Left lung (tissue), 10 donors: Measurements from ENCODE around the gene RAB11FIP5. TPM values are rescaled to one million over a fixed set of nuclear protein-coding genes. Genes with fewer than 3 reads are reported as not detected.

Experiments used
- ATAC-seq: fragments of 200-7000 bp; cut with Tn5 transposase; one replicate; pipeline ENCODE4 v1.9.1; 2020; ENCODE audit warnings: moderate library complexity
- DNase-seq, 4 donors: peaks; one replicate each; pipeline ENCODE4 v3.0.0-alpha.2; 2013 to 2020
- H3K27ac ChIP-seq, 2 donors: fragments of 200-600 bp; sonication (generic) in 1 of 2; one replicate each; pipeline versions ENCODE4 v1.5.0 to v1.8.0; 2020 to 2021
- H3K27me3 ChIP-seq, 2 donors: fragments of 200-600 bp; sonication (generic) in 1 of 2; one replicate each; pipeline versions ENCODE4 v1.5.0 to v1.8.0; 2020 to 2021
- H3K36me3 ChIP-seq, 2 donors: fragments of 200-600 bp; sonication (generic) in 1 of 2; one replicate each; pipeline versions ENCODE4 v1.5.0 to v1.8.0; 2020 to 2021
- H3K4me1 ChIP-seq, 2 donors: fragments of 200-600 bp; one replicate each; pipeline ENCODE4 v1.8.0; 2021
- H3K4me3 ChIP-seq, 2 donors: fragments of 200-600 bp; sonication (generic) in 1 of 2; one replicate each; pipeline versions ENCODE4 v1.5.0 to v1.8.0; 2020 to 2021; ENCODE audit warnings: mild to moderate bottlenecking in 1 of 2
- H3K9me3 ChIP-seq, 2 donors: fragments of 200-600 bp; sonication (generic) in 1 of 2; one replicate each; pipeline versions ENCODE4 v1.5.0 to v1.8.0; 2020 to 2021
- intact Hi-C, 2 donors: fragments of 100-400 bp; cut with DNase I; formaldehyde crosslinking; loops; one replicate each; pipeline versions ENCODE4 v1.11.2 to v1.14.2; 2022
- polyA plus RNA-seq, 6 donors: library from polyadenylated mRNA; unstranded; fragments of 120-200 nt; gene quantifications; one replicate each; pipeline ENCODE4 v1.2.1, GENCODE V29; 2013; ENCODE audit not compliant: insufficient read length in 6 of 6
- total RNA-seq, 2 donors: library from RNA; stranded (reverse); fragmentation: NEBNext Ultra II Directional; extraction: Animal tissue kit (Norgen Biotek cat#: 25700); gene quantifications; one replicate each; pipeline ENCODE4 v1.2.1, GENCODE V29; 2021
- TF ChIP-seq, protein P1 (sequence below), 2 donors: fragments of 200-600 bp; sonication (generic) in 1 of 2; IDR thresholded peaks; one replicate each; pipeline versions ENCODE4 v1.5.0 to v1.8.0; 2021; ENCODE audit warnings: antibody characterized with exemption in 2 of 2
- donor health status: DM: no; HTN: yes; CAD: no.
- donor health status: DM: no; HTN: no; CAD: no.

Gene RAB11FIP5
- total and polyA plus RNA-seq, 8 donors = 8.5 to 29.8 (median 14.2) TPM

DNA sequence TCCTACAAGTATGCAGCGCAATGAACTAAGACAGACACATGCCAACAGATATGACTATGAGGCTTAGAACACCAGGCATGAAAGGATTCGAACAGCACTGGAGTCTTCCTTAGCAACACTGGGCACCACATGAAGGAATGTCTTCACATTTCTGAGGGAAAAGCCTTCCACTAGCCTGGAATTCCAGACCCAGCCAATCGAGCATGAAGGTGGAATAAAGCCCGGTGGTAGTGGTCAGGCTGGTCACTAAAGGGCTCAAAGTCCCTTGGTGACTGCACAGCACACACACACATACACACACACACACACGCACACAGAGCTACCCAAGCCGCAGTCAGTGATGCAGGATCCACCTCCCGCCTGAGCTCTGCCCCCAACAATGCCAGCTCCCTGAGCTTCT lies 21.6 kb downstream of the RAB11FIP5 start:
- TF ChIP-seq, protein P1, sequence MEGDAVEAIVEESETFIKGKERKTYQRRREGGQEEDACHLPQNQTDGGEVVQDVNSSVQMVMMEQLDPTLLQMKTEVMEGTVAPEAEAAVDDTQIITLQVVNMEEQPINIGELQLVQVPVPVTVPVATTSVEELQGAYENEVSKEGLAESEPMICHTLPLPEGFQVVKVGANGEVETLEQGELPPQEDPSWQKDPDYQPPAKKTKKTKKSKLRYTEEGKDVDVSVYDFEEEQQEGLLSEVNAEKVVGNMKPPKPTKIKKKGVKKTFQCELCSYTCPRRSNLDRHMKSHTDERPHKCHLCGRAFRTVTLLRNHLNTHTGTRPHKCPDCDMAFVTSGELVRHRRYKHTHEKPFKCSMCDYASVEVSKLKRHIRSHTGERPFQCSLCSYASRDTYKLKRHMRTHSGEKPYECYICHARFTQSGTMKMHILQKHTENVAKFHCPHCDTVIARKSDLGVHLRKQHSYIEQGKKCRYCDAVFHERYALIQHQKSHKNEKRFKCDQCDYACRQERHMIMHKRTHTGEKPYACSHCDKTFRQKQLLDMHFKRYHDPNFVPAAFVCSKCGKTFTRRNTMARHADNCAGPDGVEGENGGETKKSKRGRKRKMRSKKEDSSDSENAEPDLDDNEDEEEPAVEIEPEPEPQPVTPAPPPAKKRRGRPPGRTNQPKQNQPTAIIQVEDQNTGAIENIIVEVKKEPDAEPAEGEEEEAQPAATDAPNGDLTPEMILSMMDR (IDR thresholded peaks at IDR 0.05) = no peak
- no peak overlapping the region for H3K27ac ChIP-seq
- H3K9me3 ChIP-seq = no peaks in the 10 kb centered on the region
- DNase-seq = no peak
- peaks cover 0 to 26% of the 10 kb centered on the region in 2 donors for H3K36me3 ChIP-seq
- peaks cover 0 to 11% of the 10 kb centered on the region in 2 donors for H3K4me1 ChIP-seq
- ATAC-seq = no peak
- H3K27me3 ChIP-seq = no peaks in the 10 kb centered on the region
- H3K4me3 ChIP-seq = no peak overlapping the region
- intact Hi-C loops = no loop called here

DNA sequence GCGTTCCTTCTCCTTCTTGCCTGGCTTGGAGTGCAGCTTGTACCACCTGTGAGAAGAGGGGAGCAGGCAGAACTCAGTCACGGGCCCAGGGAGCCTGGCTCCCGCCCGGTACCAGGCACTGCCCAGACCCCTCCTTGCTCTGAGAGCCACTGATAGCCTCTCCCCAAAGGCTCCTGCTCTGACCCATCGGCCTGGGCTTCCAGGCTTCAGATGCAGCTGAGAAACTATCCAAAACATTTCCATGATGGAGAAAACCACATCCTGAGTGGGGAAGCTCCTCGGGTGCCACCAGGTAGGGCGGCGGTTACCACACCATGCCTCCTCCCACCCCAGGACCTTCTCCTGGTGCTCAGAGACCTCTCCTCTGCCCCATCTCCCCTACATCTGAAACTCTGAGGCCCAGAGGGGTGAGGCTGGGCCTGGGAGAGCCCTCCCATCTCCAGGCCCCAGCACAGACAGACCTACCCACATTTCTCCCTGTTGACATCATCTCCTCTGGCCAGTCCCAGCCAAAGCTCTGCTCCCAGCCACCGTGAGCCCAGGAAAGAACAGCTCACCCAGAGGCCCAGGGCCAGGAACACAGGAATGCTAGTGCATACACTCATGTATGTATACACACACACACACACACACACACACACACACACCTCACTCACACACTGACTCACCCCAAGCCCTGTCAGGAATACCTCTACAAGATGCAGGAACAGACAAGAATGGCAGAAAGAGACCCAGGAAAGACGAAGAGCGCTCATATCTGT lies 23.3 kb downstream of the RAB11FIP5 start:
- TF ChIP-seq, protein P1 (IDR thresholded peaks at IDR 0.05) = no peak
- H3K27ac ChIP-seq = peak overlapping the region; percentile 14 to 48
- peaks cover 0 to 11% of the 10 kb centered on the region in 2 donors for H3K4me1 ChIP-seq
- intact Hi-C loops = no loop called here
- no peak overlapping the region for H3K4me3 ChIP-seq
- ATAC-seq (peak; percentile 86), DNase-seq (peak in 3 of 4 donors; percentile 53 to 81 (median 75))
- peaks cover 0 to 26% of the 10 kb centered on the region in 2 donors for H3K36me3 ChIP-seq
- no peaks in the 10 kb centered on the region for H3K9me3 ChIP-seq
- no peaks in the 10 kb centered on the region for H3K27me3 ChIP-seq

DNA sequence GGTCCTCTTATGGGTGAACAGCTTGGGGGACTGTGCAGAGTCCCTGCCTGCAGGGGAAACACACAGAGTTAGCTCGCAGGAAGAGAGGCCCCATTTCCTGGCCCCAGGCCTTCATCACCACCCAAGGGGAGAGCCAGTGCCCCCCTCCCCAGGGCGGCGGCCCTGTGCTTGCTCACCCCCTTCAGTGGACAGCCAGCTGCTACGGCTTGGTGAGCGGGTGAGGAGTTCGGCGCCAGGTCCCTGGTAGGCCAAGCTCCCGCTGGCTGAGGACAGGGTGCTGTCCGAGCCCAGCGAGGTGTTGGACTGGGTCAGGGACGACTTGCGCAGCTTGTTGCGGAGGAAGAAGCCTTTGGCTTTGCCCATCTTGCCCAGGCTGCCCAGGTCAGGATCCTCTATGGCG lies 24.0 kb downstream of the RAB11FIP5 start:
- peak overlapping the region in 1 of 2 donors; percentile 14 for H3K27ac ChIP-seq
- no peaks in the 10 kb centered on the region for H3K9me3 ChIP-seq
- ATAC-seq = no peak
- peaks cover 0 to 26% of the 10 kb centered on the region in 2 donors for H3K36me3 ChIP-seq
- no peaks in the 10 kb centered on the region for H3K27me3 ChIP-seq
- peaks cover 0 to 11% of the 10 kb centered on the region in 2 donors for H3K4me1 ChIP-seq
- TF ChIP-seq, protein P1 (IDR thresholded peaks at IDR 0.05) = no peak
- intact Hi-C loops = no loop called here
- no peak overlapping the region for H3K4me3 ChIP-seq
- no peak for DNase-seq

DNA sequence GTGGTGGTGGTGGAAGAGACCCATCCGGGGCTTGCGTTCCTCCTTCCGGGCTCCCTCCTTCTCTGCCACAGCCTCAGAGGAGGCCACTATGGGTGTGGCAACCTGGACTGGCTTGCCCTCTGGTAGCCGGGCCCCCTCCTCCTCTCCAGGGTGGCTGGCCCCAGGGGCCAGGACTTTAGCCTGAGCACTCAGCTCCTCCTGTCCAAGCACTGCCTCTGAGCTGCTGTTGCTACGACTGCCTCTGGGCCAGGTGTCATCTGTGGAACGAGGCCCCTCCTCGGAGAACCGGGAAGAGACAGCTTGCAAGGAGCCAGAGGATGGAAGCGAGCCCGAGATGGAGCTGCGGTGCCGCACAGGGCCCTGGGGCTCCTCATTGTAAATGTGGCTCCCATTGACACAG lies 24.5 kb downstream of the RAB11FIP5 start:
- peaks cover 0 to 26% of the 10 kb centered on the region in 2 donors for H3K36me3 ChIP-seq
- ATAC-seq (no peak), DNase-seq (no peak)
- H3K9me3 ChIP-seq = no peaks in the 10 kb centered on the region
- H3K4me3 ChIP-seq = no peak overlapping the region
- no peaks in the 10 kb centered on the region for H3K27me3 ChIP-seq
- intact Hi-C loops = no loop called here
- H3K4me1 ChIP-seq = peaks cover 0 to 11% of the 10 kb centered on the region in 2 donors
- TF ChIP-seq, protein P1 (IDR thresholded peaks at IDR 0.05) = no peak
- H3K27ac ChIP-seq = no peak overlapping the region

DNA sequence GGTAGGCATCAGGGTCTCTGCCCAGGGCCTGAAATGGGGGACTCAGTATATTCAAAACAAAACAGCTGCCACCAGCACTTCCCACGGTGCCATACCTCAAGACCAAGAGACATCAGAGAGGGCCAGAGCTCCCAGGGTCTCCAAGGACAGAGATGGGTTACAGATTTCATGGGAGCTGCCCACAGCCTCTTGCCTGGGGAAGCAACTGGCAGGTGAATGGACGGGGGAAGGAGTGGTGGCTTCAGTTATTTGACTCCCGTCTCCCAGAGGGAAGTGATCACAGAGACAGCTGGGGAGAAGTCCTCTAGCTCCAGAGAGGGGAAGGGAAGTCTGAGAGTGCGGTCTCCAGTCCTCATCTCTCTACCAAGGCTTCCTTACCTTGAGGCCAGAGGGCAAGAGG lies 25.4 kb downstream of the RAB11FIP5 start:
- no peak overlapping the region for H3K4me3 ChIP-seq
- DNase-seq (no peak), ATAC-seq (no peak)
- TF ChIP-seq, protein P1 (IDR thresholded peaks at IDR 0.05) = no peak
- peaks cover 0 to 26% of the 10 kb centered on the region in 2 donors for H3K36me3 ChIP-seq
- H3K27me3 ChIP-seq = no peaks in the 10 kb centered on the region
- intact Hi-C loops = no loop called here
- H3K9me3 ChIP-seq = no peaks in the 10 kb centered on the region
- no peak overlapping the region for H3K27ac ChIP-seq
- H3K4me1 ChIP-seq = peaks cover 0 to 5% of the 10 kb centered on the region in 2 donors
